Mesothelial cell of epicardium (in vitro differentiated cells): ENCODE results near the gene SLC35F1. TPM values are rescaled to one million over a fixed set of nuclear protein-coding genes. Genes with fewer than 3 reads are reported as not detected.

Source experiments
- DNase-seq, 2 experiments: peaks; one replicate each; pipeline ENCODE4 v3.0.0; 2021; ENCODE audit warnings: low spot score in 2 of 2; ENCODE audit not compliant: unreplicated experiment in 2 of 2
- H3K27ac Mint-ChIP-seq: 2 replicates; pipeline ENCODE4 v1.8.0; 2021; ENCODE audit warnings: mixed read lengths
- H3K27me3 Mint-ChIP-seq: 2 replicates; pipeline ENCODE4 v1.8.0; 2021; ENCODE audit warnings: low read depth, mixed read lengths
- H3K36me3 Mint-ChIP-seq: 2 replicates; pipeline ENCODE4 v1.8.0; 2021; ENCODE audit warnings: mixed read lengths
- H3K4me1 Mint-ChIP-seq: 2 replicates; pipeline ENCODE4 v1.8.0; 2021; ENCODE audit warnings: mixed read lengths
- H3K4me3 Mint-ChIP-seq: 2 replicates; pipeline ENCODE4 v1.8.0; 2021; ENCODE audit warnings: mild to moderate bottlenecking, moderate library complexity, mixed read lengths
- H3K9me3 Mint-ChIP-seq: 2 replicates; pipeline ENCODE4 v1.8.0; 2021; ENCODE audit warnings: mixed read lengths
- CTCF ChIP-seq: fragments of 200-600 bp; sonication (generic); IDR thresholded peaks from one replicate; pipeline ENCODE4 v1.5.0; 2021; ENCODE audit warnings: antibody characterized with exemption; ENCODE audit not compliant: unreplicated experiment
- total RNA-seq: library from RNA; stranded (reverse); gene quantifications from 3 replicates; pipeline ENCODE4 v1.2.1, GENCODE V29; 2021

SLC35F1 gene
- total RNA-seq, 1 donor from 2014 or later: 0.78 TPM

GRCh38 chr6:117890172-117890571, 16.9 kb upstream of the SLC35F1 start:
- DNase-seq: no peak
- H3K4me1 Mint-ChIP-seq: no peaks in the 10 kb centered on the region
- peaks cover 6% of the 10 kb centered on the region for H3K27me3 Mint-ChIP-seq
- H3K36me3 Mint-ChIP-seq: no peaks in the 10 kb centered on the region
- TF ChIP-seq CTCF: no peak
- H3K27ac Mint-ChIP-seq: no peak overlapping the region
- no peak overlapping the region for H3K4me3 Mint-ChIP-seq
- H3K9me3 Mint-ChIP-seq: no peaks in the 10 kb centered on the region

- no peak for DNase-seq
- no peak for TF ChIP-seq CTCF
- Mint-ChIP-seq H3K27ac (no peak overlapping the region), H3K27me3 (peaks cover 77% of the 10 kb centered on the region), H3K4me1 (peaks cover 13% of the 10 kb centered on the region), H3K4me3 (peak overlapping the region; percentile 76), H3K9me3 (no peaks in the 10 kb centered on the region), H3K36me3 (no peaks in the 10 kb centered on the region)
Observed at GRCh38 chr6:117906507-117906957, 532 bp upstream of the SLC35F1 start.

GRCh38 chr6:117907601-117908245, 659 bp downstream of the SLC35F1 start:
- peak; percentile 25 to 48 for DNase-seq
- Mint-ChIP-seq H3K4me3 (peak overlapping the region; percentile 59), H3K36me3 (no peaks in the 10 kb centered on the region), H3K4me1 (peaks cover 13% of the 10 kb centered on the region), H3K27me3 (peaks cover 78% of the 10 kb centered on the region), H3K9me3 (no peaks in the 10 kb centered on the region), H3K27ac (no peak overlapping the region)
- no peak for TF ChIP-seq CTCF

- peak overlapping the region; percentile 59 for H3K4me3 Mint-ChIP-seq
- no peaks in the 10 kb centered on the region for H3K9me3 Mint-ChIP-seq
- H3K4me1 Mint-ChIP-seq: peaks cover 13% of the 10 kb centered on the region
- TF ChIP-seq CTCF: no peak
- peaks cover 80% of the 10 kb centered on the region for H3K27me3 Mint-ChIP-seq
- no peak for DNase-seq
- no peak overlapping the region for H3K27ac Mint-ChIP-seq
- H3K36me3 Mint-ChIP-seq: no peaks in the 10 kb centered on the region
Observed at GRCh38 chr6:117908246-117909068, 1.4 kb downstream of the SLC35F1 start.

GRCh38 chr6:117909638-117910037, 2.6 kb downstream of the SLC35F1 start:
- Mint-ChIP-seq H3K27ac (no peak overlapping the region), H3K9me3 (no peaks in the 10 kb centered on the region), H3K4me3 (no peak overlapping the region), H3K36me3 (no peaks in the 10 kb centered on the region), H3K4me1 (peaks cover 13% of the 10 kb centered on the region), H3K27me3 (peaks cover 69% of the 10 kb centered on the region)
- TF ChIP-seq CTCF: no peak
- DNase-seq: no peak
